ENCODE data around the gene PPP3CA.
"Not testable (repeated sequence)": the region's sequence is repeated elsewhere in the genome, so short reads cannot be mapped to it uniquely, and the experiment has no call there.

The PPP3CA gene

DNA sequence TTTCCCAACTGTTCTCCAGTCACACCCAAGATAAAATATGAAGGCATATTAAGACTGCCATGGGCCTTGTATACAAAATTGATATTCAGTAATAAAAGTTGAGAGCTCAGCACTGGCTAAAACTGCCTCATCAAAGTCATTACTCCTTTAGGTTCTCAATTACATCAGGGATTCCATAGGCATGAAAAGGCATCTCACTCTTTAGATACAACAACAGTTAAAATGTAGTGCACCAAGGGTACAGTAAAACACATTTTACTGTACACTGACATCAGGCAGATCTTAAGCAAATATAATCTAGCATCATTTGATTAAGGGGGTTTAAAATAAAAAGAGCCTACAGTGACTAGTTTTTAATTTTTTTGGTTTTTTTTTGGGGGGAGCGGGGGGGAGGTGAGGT, 107.7 kb downstream of the PPP3CA start:
- Histone ChIP-seq H3K4me2 (ENCODE audit: low read length) (no peak overlapping the region), H3K9ac (no peak overlapping the region), H3K27ac (no peak overlapping the region), H3K36me3 (ENCODE audit: control insufficient read depth, insufficient read depth, low read length) (no peaks in the 10 kb centered on the region), H3K4me1 (no peaks in the 10 kb centered on the region), H3K79me2 (peaks cover 2% of the 10 kb centered on the region), H3K27me3 (ENCODE audit: control insufficient read depth, insufficient read depth, low read length) (no peaks in the 10 kb centered on the region), H3K9me3 (ENCODE audit: control insufficient read depth, low read length) (no peaks in the 10 kb centered on the region), H2AFZ (no peak overlapping the region), H3K4me3 (ENCODE audit: low read depth, low read length) (no peak overlapping the region)
- TF ChIP-seq, protein P1, sequence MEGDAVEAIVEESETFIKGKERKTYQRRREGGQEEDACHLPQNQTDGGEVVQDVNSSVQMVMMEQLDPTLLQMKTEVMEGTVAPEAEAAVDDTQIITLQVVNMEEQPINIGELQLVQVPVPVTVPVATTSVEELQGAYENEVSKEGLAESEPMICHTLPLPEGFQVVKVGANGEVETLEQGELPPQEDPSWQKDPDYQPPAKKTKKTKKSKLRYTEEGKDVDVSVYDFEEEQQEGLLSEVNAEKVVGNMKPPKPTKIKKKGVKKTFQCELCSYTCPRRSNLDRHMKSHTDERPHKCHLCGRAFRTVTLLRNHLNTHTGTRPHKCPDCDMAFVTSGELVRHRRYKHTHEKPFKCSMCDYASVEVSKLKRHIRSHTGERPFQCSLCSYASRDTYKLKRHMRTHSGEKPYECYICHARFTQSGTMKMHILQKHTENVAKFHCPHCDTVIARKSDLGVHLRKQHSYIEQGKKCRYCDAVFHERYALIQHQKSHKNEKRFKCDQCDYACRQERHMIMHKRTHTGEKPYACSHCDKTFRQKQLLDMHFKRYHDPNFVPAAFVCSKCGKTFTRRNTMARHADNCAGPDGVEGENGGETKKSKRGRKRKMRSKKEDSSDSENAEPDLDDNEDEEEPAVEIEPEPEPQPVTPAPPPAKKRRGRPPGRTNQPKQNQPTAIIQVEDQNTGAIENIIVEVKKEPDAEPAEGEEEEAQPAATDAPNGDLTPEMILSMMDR (IDR thresholded peaks at IDR 0.05), result no peak

DNA sequence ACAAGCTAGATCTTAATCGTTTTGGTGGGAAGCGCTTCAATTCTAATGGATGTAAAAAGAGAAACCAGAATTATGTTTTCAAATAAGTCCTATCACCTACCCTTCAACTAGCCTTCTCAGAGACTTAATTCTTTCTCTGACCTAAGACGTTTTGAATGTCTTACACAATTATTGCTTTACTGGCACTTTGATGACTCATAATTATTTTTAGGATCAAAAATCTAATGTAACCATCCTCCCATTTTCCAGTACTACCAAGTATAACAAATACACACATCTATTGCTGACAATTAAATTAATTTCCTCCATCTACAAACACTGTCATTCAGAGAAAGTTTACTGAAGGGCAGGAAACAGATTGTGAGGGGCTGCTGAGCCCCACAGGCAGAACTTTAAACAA, 108.6 kb downstream of the PPP3CA start:
- H3K27ac ChIP-seq, result no peak overlapping the region
- TF ChIP-seq, protein P1 (IDR thresholded peaks at IDR 0.05), result no peak
- H3K4me2 ChIP-seq (ENCODE audit: low read length), result no peak overlapping the region

DNA sequence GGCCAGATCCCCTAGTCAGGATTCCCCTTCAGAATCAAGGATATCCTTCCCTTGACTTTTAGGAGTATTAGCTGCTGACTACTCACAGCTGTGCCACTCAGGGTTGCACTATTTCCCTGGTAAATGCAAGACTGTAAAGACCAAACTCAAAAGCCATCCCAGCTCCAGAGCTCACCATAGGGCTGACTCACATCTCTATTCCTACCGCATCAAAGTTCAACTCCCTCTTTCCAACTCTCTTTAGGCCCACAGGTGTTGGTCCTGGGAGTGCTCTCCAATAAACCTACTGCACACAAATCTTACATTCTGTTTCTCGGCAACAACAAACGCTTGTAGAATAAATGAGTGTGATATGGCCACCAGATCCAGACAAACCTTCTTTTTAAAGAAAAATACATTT, 109.6 kb downstream of the PPP3CA start:
- no peak overlapping the region for H3K9ac ChIP-seq
- no peak overlapping the region for H3K27ac ChIP-seq
- no peaks in the 10 kb centered on the region for H3K27me3 ChIP-seq (ENCODE audit: control insufficient read depth, insufficient read depth, low read length)
- H3K4me3 ChIP-seq (ENCODE audit: low read depth, low read length), result no peak overlapping the region
- no peaks in the 10 kb centered on the region for H3K9me3 ChIP-seq (ENCODE audit: control insufficient read depth, low read length)
- TF ChIP-seq, protein P1 (IDR thresholded peaks at IDR 0.05), result no peak
- no peaks in the 10 kb centered on the region for H3K4me1 ChIP-seq
- H3K79me2 ChIP-seq, result peaks cover 2% of the 10 kb centered on the region
- H3K4me2 ChIP-seq (ENCODE audit: low read length), result no peak overlapping the region
- no peak overlapping the region for H2AFZ ChIP-seq
- no peaks in the 10 kb centered on the region for H3K36me3 ChIP-seq (ENCODE audit: control insufficient read depth, insufficient read depth, low read length)

More for the DNA sequence above, 108.6 kb downstream of the PPP3CA start:
- no peaks in the 10 kb centered on the region for H3K36me3 ChIP-seq (ENCODE audit: control insufficient read depth, insufficient read depth, low read length)
- H3K4me3 ChIP-seq (ENCODE audit: low read depth, low read length), result no peak overlapping the region
- H3K9ac ChIP-seq, result no peak overlapping the region
- no peak overlapping the region for H2AFZ ChIP-seq
- no peaks in the 10 kb centered on the region for H3K9me3 ChIP-seq (ENCODE audit: control insufficient read depth, low read length)
- H3K79me2 ChIP-seq, result peaks cover 2% of the 10 kb centered on the region
- no peaks in the 10 kb centered on the region for H3K27me3 ChIP-seq (ENCODE audit: control insufficient read depth, insufficient read depth, low read length)
- no peaks in the 10 kb centered on the region for H3K4me1 ChIP-seq

DNA sequence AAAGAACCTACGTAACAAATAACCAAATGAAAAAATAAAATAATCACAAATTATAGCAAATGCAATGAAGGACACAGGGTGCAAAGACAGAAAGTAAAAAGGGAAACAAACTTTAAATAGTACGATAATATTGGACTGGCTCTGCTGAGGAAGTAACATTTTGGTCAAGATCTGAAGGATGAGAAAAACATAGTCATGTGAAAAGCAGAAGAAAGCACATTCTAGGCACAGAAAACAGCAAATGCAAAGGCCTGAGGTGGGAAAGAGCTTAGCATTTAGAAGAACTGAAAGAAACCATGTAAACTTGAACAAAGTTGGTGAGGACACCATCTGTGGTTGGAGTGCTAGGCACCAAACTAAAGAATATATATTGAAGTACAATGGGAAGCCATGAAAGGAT, 111.2 kb downstream of the PPP3CA start:
- no peak overlapping the region for H2AFZ ChIP-seq
- H3K4me1 ChIP-seq, result no peaks in the 10 kb centered on the region
- H3K27ac ChIP-seq, result no peak overlapping the region
- H3K79me2 ChIP-seq, result peaks cover 2% of the 10 kb centered on the region
- no peak overlapping the region for H3K9ac ChIP-seq
- TF ChIP-seq, protein P1 (IDR thresholded peaks at IDR 0.05), result no peak
- no peaks in the 10 kb centered on the region for H3K36me3 ChIP-seq (ENCODE audit: control insufficient read depth, insufficient read depth, low read length)
- H3K4me3 ChIP-seq (ENCODE audit: low read depth, low read length), result no peak overlapping the region
- H3K4me2 ChIP-seq (ENCODE audit: low read length), result no peak overlapping the region
- no peaks in the 10 kb centered on the region for H3K27me3 ChIP-seq (ENCODE audit: control insufficient read depth, insufficient read depth, low read length)
- no peaks in the 10 kb centered on the region for H3K9me3 ChIP-seq (ENCODE audit: control insufficient read depth, low read length)

DNA sequence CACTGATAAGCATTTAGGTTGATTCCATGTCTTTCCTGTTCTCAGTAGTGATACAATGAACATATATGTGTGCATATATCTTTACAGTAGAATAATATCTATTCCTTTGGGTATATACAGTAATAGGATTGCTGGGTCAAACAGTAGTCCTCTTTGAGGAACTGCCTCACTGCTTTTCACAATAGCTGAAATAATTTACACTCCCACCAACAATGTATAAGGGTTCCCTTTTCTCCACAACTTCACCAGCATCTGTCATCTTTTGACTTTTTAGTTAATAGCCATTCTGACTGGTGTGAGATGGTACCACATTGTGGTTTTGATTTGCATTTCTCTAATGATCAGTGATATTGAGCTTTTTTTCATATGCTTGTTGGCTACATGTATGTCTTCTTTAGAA, 113.2 kb downstream of the PPP3CA start:
- not testable (repeated sequence) for H3K27me3 ChIP-seq (ENCODE audit: control insufficient read depth, insufficient read depth, low read length)

More for the DNA sequence above, 113.2 kb downstream of the PPP3CA start:
- H3K79me2 ChIP-seq; H3K27ac ChIP-seq; H3K4me3 ChIP-seq (ENCODE audit: low read depth, low read length); H2AFZ ChIP-seq; H3K36me3 ChIP-seq (ENCODE audit: control insufficient read depth, insufficient read depth, low read length); H3K4me1 ChIP-seq; H3K9me3 ChIP-seq (ENCODE audit: control insufficient read depth, low read length); H3K4me2 ChIP-seq (ENCODE audit: low read length); H3K9ac ChIP-seq: not testable (repeated sequence)
